SJSA1 (cell line): ENCODE results near the gene CRTC1. TPM values are rescaled to one million over a fixed set of nuclear protein-coding genes. Genes with fewer than 3 reads are reported as not detected.
A peak's percentile ranks its signal among the peaks of the same experiment; 100 is the strongest.

ENCODE experiments used
- DNase-seq, 2 experiments: peaks; one replicate each; pipeline ENCODE4 v3.0.0-alpha.2; 2015 to 2020; ENCODE audit warnings: low spot score in 2 of 2, low read depth in 1 of 2
- H3K27ac ChIP-seq: fragments of 250-450 bp; sonication (Bioruptor Pico); 2 replicates; pipeline ENCODE4 v1.5.1; 2020; ENCODE audit warnings: mild to moderate bottlenecking, moderate library complexity
- H3K27me3 ChIP-seq: fragments of 250-450 bp; sonication (Bioruptor Pico); replicated peaks from 2 replicates; pipeline ENCODE4 v1.5.1; 2020; ENCODE audit warnings: mild to moderate bottlenecking, moderate library complexity
- H3K36me3 ChIP-seq: fragments of 250-450 bp; sonication (Bioruptor Pico); 2 replicates; pipeline ENCODE4 v1.5.1; 2020; ENCODE audit warnings: mild to moderate bottlenecking
- H3K4me1 ChIP-seq: fragments of 250-450 bp; sonication (Bioruptor Pico); replicated peaks from 2 replicates; pipeline ENCODE4 v1.6.1; 2021; ENCODE audit warnings: mild to moderate bottlenecking
- H3K4me3 ChIP-seq: fragments of 250-450 bp; sonication (Bioruptor Pico); 2 replicates; pipeline ENCODE4 v1.5.1; 2020; ENCODE audit warnings: mild to moderate bottlenecking
- H3K9me3 ChIP-seq: fragments of 250-450 bp; sonication (Bioruptor Pico); replicated peaks from 2 replicates; pipeline ENCODE4 v1.5.1; 2020; ENCODE audit warnings: mild to moderate bottlenecking
- total RNA-seq: library from RNA; depleted of rRNA; stranded (reverse); fragments of >200 nt; shearing (Covaris generic); gene quantifications from 2 replicates; pipeline ENCODE4 v1.2.3, GENCODE V29; 2014; rRNA removed

The CRTC1 gene
- 1.3 and 2.5 TPM in 2 replicates for total RNA-seq

DNA sequence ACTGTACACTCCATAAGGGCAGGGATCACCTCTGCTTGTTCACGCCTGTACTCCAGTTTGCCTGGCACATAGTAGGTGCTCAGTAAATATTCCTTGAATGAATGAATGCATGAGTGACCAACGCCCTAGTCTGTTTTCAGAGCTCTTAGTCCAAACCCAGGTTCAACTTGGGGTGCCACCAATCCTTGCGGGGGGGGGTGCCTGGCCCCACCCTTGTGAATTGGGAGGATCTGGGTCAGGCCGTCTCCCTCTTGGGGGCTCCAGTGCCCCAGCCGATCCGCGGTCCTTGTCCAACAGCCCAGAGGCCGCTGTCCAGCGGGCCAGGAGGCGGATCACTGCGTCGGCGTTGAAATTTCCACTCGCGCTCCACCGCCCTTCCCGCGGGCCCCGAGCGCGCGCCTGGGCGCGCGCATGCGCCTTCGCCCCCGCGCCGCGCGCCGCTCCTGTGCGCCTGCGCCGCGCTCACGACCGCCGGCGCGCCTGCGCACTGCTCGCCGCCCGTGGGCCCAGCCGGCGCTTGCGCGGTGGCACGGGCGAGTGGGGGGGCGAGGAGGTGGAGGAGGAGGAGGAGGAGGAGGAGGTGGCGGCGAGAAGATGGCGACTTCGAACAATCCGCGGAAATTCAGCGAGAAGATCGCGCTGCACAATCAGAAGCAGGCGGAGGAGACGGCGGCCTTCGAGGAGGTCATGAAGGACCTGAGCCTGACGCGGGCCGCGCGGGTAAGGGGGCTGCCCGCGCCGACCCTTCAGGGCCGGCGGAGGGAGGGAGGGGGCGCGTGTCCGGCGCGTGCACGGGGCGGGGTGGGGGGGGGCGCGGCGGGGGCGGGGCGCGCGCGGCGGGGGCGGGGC lies at the start of gene CRTC1:
Gene CRTC1, plus strand, starts transcription at position 572 of the 849 bp plus-strand sequence. Its CDS starts 23 bp downstream, at position 595.
- no peaks in the 10 kb centered on the region for H3K36me3 ChIP-seq
- peak within 1 kb of the TSS; percentile 62 for H3K4me3 ChIP-seq
- no peak within 1 kb of the TSS for H3K27ac ChIP-seq
- peaks cover 11% of the 10 kb centered on the region for H3K4me1 ChIP-seq
- no peaks in the 10 kb centered on the region for H3K27me3 ChIP-seq
- H3K9me3 ChIP-seq, result no peaks in the 10 kb centered on the region
- DNase-seq, result peak; percentile 82 to 91

DNA sequence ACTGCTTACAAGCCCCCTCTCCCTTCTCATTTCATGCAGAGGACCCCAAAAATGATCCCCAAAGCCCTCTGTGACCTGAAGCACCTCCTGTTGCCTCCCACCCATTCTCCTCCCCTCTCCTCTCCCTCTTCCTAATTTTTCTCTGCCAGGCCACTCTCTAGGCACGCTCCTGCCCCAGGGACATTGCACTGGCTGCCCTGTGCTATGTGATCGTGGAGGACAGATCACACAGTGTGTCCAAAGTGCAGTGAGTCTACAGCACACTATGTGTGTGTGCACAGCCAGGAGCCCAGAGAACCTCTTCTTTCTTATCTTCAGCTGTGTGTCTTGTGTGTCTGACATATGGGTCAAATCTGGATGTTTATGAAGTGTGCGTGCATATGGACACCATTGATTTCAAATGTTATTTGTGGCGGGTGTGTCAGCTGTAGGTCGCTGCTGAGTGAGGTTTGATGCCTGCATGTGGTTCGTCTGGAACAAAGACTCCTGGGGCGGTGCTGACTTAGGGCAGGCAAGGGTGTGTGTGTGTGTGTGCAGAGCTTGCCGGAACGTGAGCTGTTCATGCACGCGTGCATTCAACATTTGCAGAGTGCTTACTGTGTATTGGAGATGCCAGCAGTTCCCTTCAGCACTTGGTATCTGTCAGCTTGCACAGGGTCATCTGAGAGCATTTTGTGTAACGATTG lies 48.7 kb upstream of the CRTC1 start:
- Histone ChIP-seq H3K27me3 (0 out of 2 replicates have a peak, but pooled peaks cover 8% of the 10 kb centered on the region), H3K27ac (no peak overlapping the region), H3K4me1 (peaks cover 3% of the 10 kb centered on the region; the same call in 1 of the 2 replicates), H3K9me3 (no peaks in the 10 kb centered on the region), H3K36me3 (no peaks in the 10 kb centered on the region), H3K4me3 (no peak overlapping the region)
- no peak for DNase-seq

- no peak overlapping the region for H3K4me3 ChIP-seq
- no peak overlapping the region for H3K27ac ChIP-seq
- no peaks in the 10 kb centered on the region for H3K9me3 ChIP-seq
- DNase-seq, result no peak
- peaks cover 3% of the 10 kb centered on the region; the same call in 1 of the 2 replicates for H3K4me1 ChIP-seq
- no peaks in the 10 kb centered on the region for H3K36me3 ChIP-seq
- H3K27me3 ChIP-seq, result 0 out of 2 replicates have a peak, but pooled peaks cover 8% of the 10 kb centered on the region
Observed at GRCh38 chr19:18635831-18636182, 47.7 kb upstream of the CRTC1 start.

GRCh38 chr19:18636183-18636968 lies 47.1 kb upstream of the CRTC1 start:
- H3K36me3 ChIP-seq, result no peaks in the 10 kb centered on the region
- H3K4me3 ChIP-seq, result peak overlapping the region; percentile 66
- no peak overlapping the region for H3K27ac ChIP-seq
- DNase-seq, result peak; percentile 76 to 95
- H3K27me3 ChIP-seq, result 0 out of 2 replicates have a peak, but pooled peaks cover 8% of the 10 kb centered on the region
- peaks cover 3% of the 10 kb centered on the region; the same call in 1 of the 2 replicates for H3K4me1 ChIP-seq
- H3K9me3 ChIP-seq, result no peaks in the 10 kb centered on the region

DNA sequence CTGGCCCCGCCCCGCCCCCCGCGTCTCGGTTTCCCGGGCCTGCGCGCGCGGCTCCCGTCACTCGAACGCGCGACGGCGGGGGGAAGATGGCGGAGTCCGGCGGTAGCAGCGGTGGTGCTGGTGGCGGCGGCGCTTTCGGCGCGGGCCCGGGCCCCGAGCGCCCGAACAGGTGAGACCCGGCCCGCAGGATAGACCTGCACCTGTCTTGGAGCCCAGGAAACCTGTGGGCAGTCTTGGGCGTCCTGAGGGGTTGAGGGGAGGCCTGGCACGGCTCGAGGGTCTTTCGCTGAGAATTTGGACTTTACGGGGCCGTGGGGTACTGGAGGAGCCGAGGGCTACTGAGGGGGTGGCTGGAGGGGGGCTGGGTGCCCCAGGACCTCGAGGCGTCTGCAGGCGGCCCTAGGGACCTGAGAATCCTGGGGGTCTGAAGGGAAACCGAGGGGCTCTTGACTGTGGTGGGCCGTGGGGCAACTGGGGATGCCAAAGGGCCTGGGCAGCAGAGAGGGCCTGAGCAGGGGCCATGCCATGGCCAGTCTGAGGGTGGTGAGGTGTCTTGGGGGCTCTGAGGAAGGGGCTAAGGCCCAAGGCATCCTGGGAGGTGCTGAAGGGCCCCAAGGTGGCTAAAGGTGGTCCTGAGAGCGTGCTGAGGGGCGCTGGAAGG lies 46.4 kb upstream of the CRTC1 start, which contains the start of gene KLHL26:
Gene KLHL26, plus strand, starts transcription at position 60 of the 661 bp plus-strand sequence. Its CDS starts 27 bp downstream, at position 87.
- Histone ChIP-seq H3K4me1 (peaks cover 3% of the 10 kb centered on the region; the same call in 1 of the 2 replicates), H3K36me3 (no peaks in the 10 kb centered on the region), H3K27ac (no peak within 1 kb of the TSS)

GRCh38 chr19:18637673-18638630 lies 45.5 kb upstream of the CRTC1 start:
- Histone ChIP-seq H3K9me3 (no peaks in the 10 kb centered on the region), H3K4me3 (peak overlapping the region; percentile 66; the same call in 1 of the 2 replicates), H3K4me1 (peaks cover 3% of the 10 kb centered on the region; the same call in 1 of the 2 replicates), H3K27me3 (0 out of 2 replicates have a peak, but pooled peaks cover 8% of the 10 kb centered on the region), H3K27ac (no peak overlapping the region), H3K36me3 (no peaks in the 10 kb centered on the region)
- no peak for DNase-seq

More for the DNA sequence above, 46.4 kb upstream of the CRTC1 start, which contains the start of gene KLHL26:
- peak within 1 kb of the TSS; percentile 66 for H3K4me3 ChIP-seq
- 0 out of 2 replicates have a peak, but pooled peaks cover 8% of the 10 kb centered on the region for H3K27me3 ChIP-seq
- DNase-seq, result no peak
- no peaks in the 10 kb centered on the region for H3K9me3 ChIP-seq

GRCh38 chr19:18639706-18640243 lies 43.7 kb upstream of the CRTC1 start:
- H3K27me3 ChIP-seq, result 0 out of 2 replicates have a peak, but pooled peaks cover 6% of the 10 kb centered on the region
- H3K4me1 ChIP-seq, result peaks cover 3% of the 10 kb centered on the region; the same call in 1 of the 2 replicates
- H3K36me3 ChIP-seq, result no peaks in the 10 kb centered on the region
- no peak overlapping the region for H3K4me3 ChIP-seq
- no peak overlapping the region for H3K27ac ChIP-seq
- no peaks in the 10 kb centered on the region for H3K9me3 ChIP-seq
- DNase-seq, result no peak

- Histone ChIP-seq H3K9me3 (no peaks in the 10 kb centered on the region), H3K27me3 (no peaks in the 10 kb centered on the region), H3K4me1 (no peaks in the 10 kb centered on the region), H3K4me3 (no peak overlapping the region), H3K27ac (no peak overlapping the region), H3K36me3 (no peaks in the 10 kb centered on the region)
- DNase-seq, result no peak
Observed at GRCh38 chr19:18644196-18645034, 39.1 kb upstream of the CRTC1 start.

DNA sequence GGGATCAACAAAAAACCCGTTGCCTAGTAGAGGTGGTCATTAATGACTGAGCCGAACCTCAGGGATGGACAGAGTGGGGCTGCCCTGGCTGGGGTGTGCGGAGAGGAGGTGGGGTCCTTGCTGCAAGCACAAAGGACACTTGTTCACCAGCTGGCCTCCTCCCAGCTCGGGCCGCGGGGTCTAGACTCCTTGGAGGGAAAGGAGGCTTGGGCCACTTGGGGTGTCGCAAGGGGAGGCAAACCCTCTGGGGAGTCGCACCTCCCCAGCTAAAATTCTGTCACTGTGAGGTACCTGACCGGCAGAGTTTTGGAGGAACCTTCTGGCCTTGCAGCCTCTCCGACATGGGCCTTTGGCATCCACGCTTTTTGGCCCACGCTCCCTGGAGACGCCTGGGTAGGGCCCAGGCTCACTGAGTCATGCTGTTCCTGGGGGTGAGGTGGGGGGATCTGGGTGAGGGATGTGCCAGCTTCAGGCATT lies 38.4 kb upstream of the CRTC1 start:
- no peaks in the 10 kb centered on the region for H3K27me3 ChIP-seq
- no peaks in the 10 kb centered on the region for H3K9me3 ChIP-seq
- no peak overlapping the region for H3K4me3 ChIP-seq
- no peak overlapping the region for H3K27ac ChIP-seq
- peaks cover under 1% of the 10 kb centered on the region; the same call in 1 of the 2 replicates for H3K4me1 ChIP-seq
- H3K36me3 ChIP-seq, result no peaks in the 10 kb centered on the region
- no peak for DNase-seq

DNA sequence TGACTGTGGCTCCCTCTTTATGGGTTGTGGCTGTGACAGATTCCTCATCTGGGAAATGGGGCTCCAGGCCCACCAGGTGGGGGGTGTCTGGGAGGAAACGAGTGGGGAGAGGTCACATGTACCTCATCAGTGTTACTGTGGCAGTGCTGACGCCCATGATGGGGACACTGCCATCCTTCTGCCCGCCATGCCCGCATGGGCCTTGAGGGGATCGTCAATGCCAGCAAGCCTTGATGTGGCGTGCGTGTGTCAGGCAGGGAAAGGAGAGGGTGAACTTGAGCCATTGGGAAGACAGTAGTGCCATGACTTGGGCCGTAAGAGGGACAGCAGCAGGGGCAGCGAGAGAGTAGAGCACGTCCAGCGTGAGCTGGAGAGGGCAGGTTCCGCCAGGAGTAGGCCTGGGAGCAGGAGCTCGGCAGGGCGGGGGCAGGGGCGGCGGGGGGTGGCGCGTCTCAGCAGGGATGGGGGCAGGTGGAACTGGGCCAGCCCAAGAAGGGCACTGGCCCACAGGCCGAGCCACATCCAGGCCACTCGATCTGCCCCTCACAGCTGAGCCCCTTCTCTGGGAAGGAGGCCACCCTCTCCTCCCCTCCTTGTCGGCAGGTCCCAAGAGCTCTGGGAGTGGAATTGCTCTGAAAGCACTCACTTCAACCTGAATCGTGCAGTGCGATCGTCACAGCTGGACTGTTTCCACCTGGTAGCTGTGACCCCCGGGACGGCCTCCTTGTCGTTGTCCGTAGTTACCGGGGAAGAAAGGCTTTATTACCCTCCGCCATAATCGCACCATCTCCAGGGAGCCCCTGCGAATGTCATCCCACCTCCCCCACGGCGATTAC lies 36.7 kb upstream of the CRTC1 start:
- Histone ChIP-seq H3K27ac (no peak overlapping the region), H3K4me3 (no peak overlapping the region), H3K36me3 (no peaks in the 10 kb centered on the region), H3K27me3 (no peaks in the 10 kb centered on the region), H3K9me3 (no peaks in the 10 kb centered on the region), H3K4me1 (peaks cover 11% of the 10 kb centered on the region)
- DNase-seq, result no peak
